GM18861 (cell line): ENCODE data around the gene KBTBD12.

Experiments used
- ATAC-seq: cut with Tn5 transposase; IDR thresholded peaks from one replicate; pipeline ENCODE4 v1.9.1; 2021; ENCODE audit not compliant: unreplicated experiment

The KBTBD12 gene

DNA sequence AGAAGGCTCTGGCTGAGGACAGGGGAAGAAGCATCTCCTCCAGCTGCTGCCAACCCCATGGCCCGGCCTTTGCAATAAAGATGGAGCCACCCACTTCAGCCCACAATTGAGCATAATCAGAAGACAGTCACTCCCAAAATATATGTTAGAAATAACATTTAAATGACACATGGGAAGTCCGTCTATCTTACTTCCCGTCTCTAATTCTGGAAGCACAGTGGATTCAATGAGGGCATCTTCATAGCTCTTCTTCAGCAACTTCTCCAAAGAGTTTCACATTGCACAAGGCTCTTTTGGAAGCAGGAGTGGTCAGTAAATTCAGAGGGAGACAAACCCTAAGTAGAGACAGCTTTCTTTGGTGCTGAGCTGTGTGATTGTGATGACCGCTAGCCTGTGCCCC lies 70.2 kb downstream of the KBTBD12 start:
- ATAC-seq, result no peak

DNA sequence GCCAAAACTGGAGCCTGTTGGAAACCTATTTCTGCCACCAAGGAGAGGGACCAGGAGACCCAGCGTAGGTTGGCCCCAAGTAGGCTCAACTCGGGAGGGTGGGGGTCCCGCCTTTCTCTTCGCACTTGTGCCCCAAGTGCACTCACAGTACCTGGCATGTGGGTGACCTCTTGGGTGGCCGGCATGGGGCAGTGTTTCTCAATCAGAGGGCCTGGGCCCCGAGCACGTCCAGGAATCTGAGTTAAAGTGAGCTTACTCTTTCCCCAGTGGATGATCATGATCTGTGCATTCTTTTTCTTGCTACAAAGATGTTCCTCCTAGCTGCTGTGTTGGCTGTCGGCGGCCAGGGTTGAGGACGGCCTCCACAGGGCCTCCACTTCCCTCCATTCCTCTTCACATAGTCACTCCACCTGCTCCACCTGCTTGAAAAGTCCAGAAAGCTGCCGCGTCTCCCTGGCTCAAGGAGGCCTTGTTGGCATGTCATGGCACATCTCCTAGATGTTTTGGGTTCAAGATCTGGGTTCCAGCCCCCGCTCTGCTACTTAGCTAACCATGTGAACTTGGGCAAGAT lies 70.7 kb downstream of the KBTBD12 start:
- ATAC-seq, result no peak

DNA sequence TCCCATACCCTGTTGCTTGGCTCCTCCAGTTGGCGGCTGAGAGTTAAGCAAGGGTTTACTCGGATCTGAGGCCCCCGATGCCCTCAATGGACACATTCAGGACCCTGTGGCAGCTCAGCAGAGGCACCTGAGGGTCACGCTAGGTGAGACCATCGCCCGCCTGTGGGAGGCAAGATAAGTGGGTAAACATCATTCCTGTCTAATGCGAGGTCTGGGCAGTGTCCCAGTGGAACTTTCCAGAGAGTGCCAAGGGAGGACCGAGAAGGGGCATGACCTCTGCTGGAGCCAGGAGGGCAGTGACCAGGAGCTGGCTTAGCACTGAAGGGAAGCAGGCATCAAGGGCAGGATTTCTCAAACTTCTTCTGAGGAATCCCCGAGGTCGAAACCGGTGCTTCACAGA lies 71.8 kb downstream of the KBTBD12 start:
- ATAC-seq, result no peak

DNA sequence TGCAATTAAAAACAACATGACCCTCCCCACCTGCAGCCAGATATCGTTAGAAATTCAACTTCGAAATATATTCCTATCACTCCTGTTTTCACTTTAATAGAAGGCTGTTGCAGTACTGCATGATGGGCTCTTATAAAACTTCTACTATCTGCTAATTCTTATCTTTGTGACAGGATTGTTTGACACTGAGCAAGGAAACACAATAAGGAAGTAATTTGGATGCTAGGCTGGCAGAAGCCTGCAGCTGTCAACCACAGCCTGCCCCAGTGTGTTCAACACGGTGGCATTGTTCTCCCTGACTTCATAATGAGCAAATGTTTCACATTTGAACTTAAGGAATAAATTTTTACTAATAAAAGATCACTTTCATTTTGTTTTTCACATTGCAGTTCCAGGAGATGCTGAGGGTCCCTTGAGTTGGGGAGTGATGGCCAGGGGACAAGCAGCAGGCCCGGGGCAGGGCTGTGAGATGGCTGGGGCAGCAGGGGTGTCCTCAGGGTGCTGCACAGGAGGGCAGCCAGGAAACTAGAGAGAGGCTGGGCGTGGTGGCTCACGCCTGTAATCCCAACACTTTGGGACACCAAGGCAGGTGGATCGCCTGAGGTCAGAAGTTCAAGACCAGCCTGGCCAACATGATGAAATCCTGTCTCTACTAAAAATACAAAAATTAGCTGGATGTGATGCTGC lies 72.4 kb downstream of the KBTBD12 start:
- no peak for ATAC-seq

DNA sequence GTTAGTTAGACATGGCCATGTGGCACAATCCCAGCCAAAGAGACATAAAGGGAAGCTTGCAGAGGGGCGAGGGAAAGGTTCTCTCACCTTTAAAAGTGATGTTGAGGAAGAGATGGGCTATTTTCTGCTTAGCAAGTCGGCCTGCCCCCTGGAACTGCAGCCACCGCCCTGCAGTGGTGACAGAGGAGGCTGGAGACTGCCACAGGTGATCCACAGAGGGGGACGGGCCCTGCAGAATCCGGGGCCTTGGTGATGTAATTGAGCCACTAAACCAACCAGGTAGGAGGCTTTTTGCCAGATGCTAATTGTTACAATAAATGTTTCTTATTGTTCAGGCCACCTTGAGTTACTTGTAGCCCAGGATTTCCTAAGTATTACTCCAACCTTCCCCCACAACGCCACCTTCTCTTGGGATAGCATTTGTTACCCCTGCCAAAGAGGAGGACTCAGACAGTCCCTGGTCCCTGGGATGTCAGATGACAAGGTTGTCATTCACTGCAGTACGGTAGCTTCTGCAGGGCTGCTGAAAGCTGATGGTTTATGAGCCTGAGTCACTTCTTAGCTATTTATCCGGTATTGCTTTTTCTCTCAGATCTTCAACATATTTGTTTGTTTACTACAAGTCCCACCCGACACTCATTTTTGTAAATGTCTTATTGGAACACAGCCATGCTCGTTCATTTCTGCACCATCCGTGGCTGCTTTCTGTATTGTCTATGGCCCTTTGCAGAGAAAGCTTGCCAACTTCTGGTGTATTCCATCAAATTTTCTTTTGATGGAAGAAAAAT lies 73.9 kb downstream of the KBTBD12 start:
- no peak for ATAC-seq

DNA sequence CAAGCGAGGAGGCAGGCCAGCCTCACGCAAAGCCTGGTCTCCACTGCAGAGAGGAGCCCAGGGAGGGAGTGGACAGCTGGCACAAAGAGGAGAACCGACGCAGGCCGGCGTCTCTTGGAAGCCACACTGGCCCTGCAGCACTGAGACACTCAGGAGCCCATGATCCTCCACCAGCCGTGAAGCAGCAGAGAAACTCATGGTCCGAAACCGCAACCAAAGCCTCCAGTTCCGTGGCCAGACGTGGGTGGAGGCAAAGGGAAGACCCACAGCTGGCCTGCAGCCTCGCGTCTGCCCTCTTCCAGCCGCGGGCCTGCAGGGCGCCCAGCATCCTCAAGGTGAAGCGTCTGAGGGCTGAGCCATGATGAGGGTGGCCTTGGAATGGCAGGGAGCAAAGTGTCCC lies 75.0 kb downstream of the KBTBD12 start:
- no peak for ATAC-seq

DNA sequence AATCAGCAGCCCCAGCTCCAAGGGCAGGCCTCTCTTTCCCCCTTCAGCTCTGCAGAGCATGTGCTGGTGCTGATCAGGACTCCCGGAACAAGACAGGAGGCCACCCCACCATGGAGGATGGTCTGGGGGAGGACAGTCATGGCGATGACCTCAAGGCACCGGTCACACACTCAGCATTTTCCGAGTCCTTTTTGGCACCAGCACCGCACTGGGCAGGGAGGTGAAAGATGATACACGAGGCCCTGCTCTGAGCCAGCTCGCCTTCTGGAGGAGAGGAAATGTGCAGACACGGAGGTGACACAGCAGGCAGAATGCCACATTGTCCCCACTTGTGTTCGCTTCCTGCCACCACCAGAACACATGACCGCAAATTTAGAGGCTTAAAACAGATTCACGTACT lies 75.4 kb downstream of the KBTBD12 start:
- no peak for ATAC-seq

DNA sequence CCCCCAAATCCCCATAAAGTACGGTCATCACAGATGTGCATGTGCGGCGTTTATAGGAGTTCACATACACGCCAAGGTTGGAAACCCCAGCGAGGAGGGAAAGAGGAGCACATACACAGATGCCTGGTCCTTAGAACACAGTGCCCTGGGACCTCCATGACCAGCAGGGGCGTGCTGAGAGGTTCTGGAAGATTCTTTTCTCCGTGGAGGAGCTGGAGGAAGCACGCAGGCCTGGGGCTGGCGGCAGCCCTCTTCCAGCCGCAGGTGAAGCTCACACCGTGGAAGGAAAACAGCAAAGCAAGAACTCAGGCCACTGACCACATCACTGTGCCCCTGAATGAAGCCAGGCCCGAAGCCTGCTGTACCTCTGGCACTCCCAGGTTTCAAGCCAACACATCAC lies 76.2 kb downstream of the KBTBD12 start:
- ATAC-seq, result no peak

DNA sequence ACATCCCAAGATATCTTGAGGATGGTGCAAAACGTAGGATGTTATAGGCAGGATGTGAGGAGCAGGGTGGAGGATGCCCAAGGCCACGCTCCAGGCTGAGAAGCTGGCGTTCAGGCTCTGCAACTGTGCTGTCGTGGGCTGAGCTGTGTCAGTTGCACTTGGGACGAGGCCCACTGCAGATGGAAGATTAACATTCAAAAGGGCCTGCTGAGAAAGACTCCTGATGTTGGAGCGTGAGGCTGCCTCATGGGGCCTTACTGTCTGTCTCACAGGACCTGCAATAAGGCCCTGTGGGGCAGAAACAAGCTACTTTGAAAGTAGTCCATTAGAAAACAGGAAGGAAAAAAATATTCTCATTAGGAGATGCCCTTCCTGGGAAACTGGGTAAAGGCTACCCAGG lies 76.6 kb downstream of the KBTBD12 start:
- no peak for ATAC-seq

DNA sequence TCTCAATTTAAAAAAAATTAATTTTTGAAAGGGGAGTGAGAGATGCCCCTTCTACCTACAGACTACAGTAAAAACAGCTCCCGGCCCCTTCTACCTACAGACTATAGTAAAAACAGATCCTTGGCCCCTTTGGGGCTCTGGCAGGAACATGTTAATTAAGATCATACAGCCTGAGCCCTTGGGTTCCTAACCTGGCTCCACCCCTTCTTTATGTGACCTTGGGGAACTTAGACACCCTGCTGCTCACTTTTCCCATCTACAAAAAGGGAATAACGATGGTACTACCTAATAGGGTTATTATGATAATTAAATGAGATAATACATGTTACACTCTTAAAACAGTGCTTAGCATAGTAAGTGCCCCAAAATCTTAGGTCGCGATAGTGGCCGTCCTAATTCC lies 77.1 kb downstream of the KBTBD12 start:
- no peak for ATAC-seq

DNA sequence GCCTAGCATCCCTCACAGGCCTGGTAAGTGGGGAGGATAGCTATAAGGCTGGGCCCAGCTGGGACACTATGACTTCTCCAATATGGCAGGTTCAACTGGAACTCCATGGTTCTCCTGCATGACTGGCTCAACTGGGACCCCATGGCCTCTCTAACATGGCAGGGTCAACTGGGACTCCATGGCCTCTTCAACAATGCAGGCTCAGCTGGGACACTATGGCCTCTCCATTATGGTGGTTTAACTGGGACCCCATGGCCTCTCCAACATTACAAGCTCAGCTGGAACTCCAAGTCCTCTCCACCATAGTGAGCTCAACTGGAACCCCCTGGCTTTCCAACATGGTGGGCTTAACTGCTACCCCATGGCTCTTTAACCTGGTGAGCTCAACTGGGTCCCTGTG lies 79.0 kb downstream of the KBTBD12 start:
- no peak for ATAC-seq

DNA sequence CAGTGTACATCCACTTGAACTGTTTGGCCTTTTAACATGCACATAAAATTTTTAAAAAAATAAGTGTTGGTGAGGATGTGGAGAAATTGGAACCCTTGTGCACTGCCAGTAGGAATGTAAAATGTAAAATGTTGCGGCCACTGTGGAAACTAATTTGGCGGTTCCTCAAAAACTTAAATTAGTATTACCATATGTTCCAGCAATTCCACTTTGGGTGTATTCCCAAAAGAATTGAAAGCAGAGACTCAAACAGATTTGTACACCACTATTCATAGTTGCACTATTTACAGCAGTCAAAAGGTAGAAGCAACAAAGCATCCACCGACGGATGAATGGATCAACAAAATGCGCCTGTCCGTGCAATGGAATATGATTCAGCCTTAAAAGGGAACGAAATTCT lies 82.0 kb downstream of the KBTBD12 start:
- no peak for ATAC-seq

DNA sequence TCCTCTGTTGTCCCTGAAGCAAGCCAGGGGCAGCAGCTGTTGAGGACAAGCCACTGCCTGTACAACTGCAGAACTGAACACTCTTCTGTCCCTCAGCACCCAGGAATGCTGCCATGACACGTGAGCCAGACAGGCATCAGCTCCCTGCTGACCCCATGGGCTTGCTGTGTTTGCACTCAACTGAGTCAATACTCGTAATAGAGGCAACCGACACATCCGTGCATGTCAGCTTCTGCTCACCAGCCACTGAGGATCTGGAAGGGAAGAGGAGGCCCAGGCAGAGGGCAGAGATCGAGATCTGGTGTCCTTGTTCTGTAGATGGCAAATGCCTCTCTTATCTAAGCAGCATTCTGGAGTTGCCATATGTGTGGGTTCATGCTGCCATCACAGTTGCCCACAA lies 82.9 kb downstream of the KBTBD12 start:
- ATAC-seq, result no peak

DNA sequence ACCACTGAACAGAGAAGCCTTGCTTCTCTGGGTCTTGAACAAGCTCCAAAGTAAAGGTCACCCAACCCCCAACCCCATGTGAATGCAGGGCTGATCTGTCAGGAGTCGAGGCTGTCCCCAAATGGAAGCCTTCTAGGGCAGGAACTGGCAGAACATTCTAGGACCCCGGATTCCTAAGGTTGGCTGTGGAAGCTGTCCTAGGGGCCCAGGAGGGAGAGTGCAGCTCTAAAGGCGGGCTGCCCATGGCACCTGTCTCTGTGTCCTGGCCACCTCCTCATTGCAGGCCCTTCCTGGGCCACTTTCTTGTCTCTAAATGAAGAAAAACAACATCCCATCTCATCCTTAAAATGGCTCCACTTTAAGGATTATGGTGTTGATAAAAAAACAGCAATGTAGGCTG lies 83.6 kb downstream of the KBTBD12 start:
- no peak for ATAC-seq

DNA sequence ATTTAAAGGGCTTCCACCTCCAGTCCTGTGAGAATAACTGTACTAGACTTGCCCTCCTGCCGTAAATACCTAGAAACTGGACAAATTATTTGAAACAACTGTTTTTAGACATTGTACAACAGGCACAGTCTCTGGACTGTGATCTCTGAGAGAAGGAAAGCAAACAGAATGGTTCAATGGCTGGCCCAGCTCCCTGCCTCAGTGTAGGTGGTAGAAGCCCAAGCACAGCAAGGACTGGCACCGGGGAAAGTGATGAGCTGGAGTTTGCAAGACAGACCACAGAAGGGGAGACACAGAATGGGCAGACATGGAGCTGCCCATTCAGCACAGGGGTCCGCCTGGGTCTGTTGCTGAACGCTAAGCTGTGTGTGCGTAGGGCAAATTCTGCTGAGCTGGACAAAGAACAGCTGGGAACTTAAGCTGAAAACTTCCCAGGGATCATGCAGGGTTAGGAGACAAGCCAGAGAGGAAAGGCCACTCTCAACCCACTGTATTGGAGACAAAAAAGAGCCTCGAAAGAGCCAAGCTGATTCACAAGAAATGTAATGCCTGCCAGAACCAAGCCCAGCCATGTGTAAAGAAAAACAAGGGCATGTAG lies 84.6 kb downstream of the KBTBD12 start:
- ATAC-seq, result no peak

DNA sequence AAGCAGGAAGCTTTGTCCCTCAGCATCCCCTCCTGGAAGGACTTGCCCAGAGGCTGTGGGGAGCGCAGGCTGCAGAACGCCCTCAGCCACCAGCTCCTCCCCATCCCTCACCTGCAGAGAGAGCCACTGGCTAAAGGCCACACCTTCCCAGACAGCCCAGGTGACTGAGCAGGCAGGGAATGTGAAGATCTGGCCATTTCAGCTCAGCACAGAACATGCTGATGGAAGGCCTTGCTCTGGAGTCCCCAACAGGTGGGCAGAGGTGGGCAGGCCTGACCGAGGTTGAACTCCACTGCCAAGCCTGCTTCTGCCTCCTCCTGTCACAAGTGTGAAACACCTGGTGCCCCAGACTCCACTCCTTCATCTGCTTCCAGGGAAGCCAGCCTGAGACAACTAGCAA lies 86.5 kb downstream of the KBTBD12 start:
- no peak for ATAC-seq

DNA sequence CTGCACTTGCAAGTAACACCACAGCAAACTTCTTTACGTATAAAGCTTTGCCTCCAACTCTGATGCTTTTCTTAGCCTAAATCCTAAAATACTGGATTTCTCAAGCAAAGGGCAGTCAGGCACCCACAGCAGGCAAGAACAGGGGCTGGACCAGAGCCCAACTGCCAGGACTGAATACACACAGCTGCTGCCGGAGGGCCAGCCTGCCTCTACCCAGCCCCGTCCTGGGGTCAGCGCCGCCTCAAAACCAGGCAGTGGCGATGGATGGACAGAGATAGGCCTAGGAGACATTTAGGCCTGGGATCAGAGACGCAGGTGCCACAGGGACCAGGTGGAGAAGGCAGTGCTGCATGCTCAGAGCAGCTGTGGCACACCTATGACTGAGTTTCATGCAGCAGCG lies 89.6 kb downstream of the KBTBD12 start:
- no peak for ATAC-seq

DNA sequence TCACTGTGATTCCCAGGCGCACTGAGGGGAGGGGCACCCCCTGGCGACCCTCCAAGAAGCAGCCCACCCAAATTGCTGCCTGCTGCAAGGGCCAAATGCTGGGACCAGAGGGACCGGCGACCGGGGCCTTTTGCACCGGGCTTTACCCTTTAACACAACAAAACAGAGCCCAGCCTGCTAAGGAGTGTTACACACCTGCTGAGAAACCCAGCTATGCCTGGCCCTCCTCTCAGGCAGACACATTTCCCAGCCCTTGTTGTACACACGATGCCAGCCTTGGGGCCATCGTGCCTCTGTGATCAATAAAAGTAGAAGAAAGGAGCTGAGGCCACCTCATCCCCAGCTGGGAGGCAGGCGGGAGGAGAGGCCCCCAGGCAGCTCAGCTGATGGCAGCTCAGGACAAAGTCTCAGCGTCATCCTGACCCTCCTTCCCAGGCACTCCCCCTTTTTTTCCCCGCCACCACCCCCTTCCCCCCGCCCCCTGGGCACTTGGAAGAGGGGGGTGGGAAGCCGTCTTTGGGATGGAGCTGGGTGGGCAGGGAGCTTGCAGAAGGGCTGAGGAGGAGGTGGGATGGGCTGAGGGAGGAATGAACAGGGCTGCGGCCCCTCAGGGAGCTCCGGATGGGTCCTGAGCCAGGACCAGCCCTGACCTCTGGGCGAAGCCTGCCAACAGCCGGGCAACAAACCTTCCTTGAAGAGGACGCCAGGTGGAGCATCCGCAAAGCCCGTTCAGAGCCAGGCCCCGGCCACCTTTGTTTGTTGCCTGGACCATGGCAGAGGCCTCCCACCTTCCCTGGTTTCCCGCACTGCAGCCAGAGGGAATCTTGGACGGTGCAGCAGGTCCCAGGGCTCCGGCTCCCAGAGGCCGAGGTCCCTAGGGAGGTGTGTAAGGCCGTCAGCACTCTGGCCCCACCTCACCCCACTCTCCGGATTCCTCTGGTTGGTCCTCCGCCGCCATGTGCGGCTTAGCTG lies 91.3 kb downstream of the KBTBD12 start:
- ATAC-seq, result no peak

DNA sequence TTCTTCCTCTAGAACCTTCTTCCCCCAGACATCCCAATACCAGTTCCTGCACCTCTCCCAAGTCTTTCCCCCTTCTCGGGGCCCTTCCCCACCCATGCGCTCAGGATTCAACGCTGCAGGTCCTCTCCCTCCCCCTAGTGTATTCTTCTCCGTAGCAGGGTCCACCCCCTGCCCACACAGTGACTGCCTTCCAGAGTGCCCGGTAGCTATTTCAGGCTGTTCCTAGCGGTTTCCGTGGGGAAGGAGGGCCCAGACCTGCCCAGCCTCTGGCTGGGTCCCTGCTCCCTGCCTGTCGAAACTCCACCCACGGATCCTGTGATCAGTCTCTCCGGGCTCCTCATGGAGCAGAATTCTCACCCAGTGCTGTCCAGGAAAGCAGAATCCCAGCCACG lies 92.0 kb downstream of the KBTBD12 start:
- ATAC-seq, result no peak

DNA sequence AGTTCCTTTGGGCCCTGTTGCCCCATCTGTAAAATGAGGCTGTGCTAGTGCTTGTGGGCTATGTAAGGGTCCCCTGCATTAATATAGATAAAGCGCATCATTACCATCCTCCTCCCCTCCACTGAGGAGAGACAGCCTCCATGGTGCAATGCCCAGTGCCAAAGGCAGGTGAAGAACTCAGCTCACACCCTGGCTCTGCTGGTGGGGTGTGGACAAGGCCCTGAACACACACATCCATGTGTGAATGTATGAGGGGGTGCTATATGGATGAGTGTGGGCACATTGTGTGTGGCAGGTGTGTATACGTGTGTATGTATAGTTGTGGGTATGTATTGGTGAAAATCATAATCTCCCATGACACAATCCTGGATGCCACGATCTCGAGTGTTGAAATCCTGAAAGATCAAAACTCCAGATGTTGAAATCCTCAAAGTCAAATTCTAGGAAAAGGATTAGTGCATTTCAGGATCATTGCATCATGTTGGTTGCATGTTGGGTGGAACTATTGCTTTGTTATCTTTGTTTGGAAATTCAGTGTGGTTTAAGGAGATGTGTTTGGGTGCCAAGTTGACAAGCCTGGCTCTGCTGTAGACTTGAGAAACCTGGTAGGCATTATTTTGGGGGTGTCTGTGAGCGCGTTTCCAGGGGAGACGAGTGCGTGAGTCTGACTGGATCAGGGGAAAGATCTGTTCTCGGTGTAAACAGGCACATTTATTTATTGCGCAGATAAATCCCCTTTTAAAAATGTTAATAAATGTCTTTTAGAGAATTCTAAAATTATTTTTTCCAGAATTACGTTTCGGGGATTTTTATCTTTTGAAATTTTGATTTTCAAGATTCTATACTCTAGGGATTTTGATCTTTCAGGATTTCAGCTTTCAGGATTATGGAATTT lies 95.2 kb downstream of the KBTBD12 start:
- no peak for ATAC-seq
